Measurements from ENCODE around the gene HDAC4. TPM values are rescaled to one million over a fixed set of nuclear protein-coding genes. Genes with fewer than 3 reads are reported as not detected.

Gene HDAC4
- total RNA-seq, 2 experiments from 2014 or later: 32.0 to 35.6 TPM

DNA sequence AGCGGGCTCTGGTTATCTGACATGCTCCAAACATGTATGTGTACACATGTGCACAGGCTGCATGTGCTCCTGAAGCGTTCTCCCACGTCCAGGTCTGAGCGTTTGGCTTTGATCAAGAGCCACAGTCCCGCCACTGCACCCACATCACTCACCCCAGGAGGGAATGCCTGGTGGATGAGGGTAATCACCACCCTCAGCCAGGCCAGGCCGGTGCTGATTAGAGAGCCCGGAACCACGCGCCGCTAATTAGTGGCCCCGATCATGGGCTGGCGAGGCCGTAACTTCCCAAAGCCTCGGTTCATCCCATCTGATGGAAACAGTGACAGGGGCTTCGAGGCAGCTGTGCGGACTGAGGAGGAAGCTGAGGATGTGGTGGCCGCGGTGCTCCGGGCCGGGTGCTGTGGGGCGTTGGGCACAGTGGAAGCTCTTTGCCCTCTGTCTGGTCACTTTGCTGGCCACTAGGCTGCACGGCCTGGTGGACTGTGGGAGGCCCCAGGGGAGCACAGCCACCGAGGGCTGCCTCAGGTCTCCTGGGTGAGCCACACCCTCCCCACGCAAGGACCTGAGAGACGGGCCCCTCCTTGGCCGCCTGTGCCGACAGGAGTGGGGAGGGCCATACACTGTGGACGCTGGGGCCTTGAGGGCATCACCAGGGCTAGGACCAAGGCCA lies 333.5 kb downstream of the HDAC4 start:
- intact Hi-C loops (cut with micrococcal nuclease): no loop called here
- CTCF ChIA-PET: no interaction called here
- H3K36me3 Mint-ChIP-seq (ENCODE audit: low read depth): peaks cover 7% of the 10 kb centered on the region

DNA sequence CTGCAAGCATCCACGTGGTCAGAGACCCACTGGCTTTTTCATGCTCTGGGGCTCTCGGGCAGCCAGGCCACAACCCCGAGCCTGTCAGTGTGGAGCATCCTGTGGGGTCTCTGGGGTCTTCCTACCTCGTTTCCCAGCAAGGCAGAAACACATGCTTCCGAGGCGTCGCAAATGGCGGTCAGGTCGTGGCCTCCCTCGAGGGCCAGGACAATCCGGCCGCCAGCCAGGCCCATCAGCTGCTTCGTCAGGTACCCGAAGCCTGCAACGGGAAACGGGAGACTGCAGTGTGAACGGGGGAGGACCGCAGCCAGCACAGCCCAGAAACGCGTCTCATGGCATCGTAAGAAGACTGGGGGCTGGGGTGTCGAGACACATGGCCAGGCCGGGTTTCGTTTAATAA lies 334.2 kb downstream of the HDAC4 start:
- intact Hi-C loops (cut with micrococcal nuclease): no loop called here
- no peak for DNase-seq
- no peak overlapping the region for H3K27ac Mint-ChIP-seq
- H3K27me3 Mint-ChIP-seq (ENCODE audit: low read depth): no peaks in the 10 kb centered on the region
- H3K9me3 Mint-ChIP-seq: no peaks in the 10 kb centered on the region
- no peak overlapping the region for H3K4me3 Mint-ChIP-seq
- CTCF ChIA-PET: no interaction called here
- H3K36me3 Mint-ChIP-seq (ENCODE audit: low read depth): peaks cover 2% of the 10 kb centered on the region
- H3K4me1 Mint-ChIP-seq (ENCODE audit: low read depth): peaks cover 2% of the 10 kb centered on the region

More for the DNA sequence above, 333.5 kb downstream of the HDAC4 start:
- Mint-ChIP-seq H3K27ac (no peak overlapping the region), H3K9me3 (no peaks in the 10 kb centered on the region), H3K4me1 (ENCODE audit: low read depth) (peaks cover 2% of the 10 kb centered on the region), H3K27me3 (ENCODE audit: low read depth) (no peaks in the 10 kb centered on the region), H3K4me3 (no peak overlapping the region)
- no peak for DNase-seq

DNA sequence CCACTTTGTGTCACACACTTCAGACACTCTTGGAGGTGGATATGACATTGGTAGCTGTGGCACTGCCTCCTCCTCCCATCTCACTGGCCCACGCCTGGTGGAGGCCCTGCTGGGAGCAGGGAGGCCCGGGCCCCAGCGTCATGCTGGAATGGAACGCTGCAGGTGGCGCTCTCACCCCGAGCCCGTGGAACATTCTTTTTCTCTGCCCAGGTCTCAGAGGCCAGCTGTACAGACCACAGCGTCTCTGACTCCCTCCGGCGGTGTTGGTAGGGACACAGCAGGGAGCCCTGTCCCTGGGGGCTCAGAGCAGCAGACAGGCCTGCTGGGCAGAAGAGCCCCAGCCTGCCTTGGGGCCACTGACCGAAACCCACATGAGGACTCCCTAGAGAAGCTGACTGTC lies 334.9 kb downstream of the HDAC4 start:
- no peak for DNase-seq
- Mint-ChIP-seq H3K27ac (no peak overlapping the region), H3K36me3 (ENCODE audit: low read depth) (peaks cover 7% of the 10 kb centered on the region), H3K4me3 (no peak overlapping the region), H3K27me3 (ENCODE audit: low read depth) (no peaks in the 10 kb centered on the region), H3K9me3 (no peaks in the 10 kb centered on the region), H3K4me1 (ENCODE audit: low read depth) (peaks cover 2% of the 10 kb centered on the region)
- CTCF ChIA-PET: no interaction called here
- intact Hi-C loops (cut with micrococcal nuclease): no loop called here

DNA sequence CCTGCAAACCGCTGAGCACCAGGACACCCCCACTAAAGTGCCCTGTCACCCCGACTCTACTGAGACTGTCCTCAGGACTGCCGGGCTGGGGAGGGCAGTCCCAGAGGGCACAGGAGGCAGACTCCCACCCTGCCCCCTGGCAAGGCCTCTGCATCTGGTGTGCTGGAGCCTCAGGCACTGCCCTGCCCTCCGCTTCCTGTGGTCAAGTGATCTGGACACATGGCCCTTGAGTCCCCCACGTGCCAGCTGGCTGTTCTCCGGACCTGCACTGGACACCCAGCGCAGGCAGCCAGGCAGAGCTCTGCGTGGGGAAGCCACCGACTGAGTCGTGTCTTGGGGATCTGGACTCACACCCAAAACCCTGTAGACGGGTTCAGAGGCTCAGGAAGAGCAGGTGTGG lies 335.3 kb downstream of the HDAC4 start:
- intact Hi-C loops (cut with micrococcal nuclease): no loop called here
- no peaks in the 10 kb centered on the region for H3K27me3 Mint-ChIP-seq (ENCODE audit: low read depth)
- peaks cover 9% of the 10 kb centered on the region for H3K36me3 Mint-ChIP-seq (ENCODE audit: low read depth)
- H3K9me3 Mint-ChIP-seq: no peaks in the 10 kb centered on the region
- H3K4me3 Mint-ChIP-seq: no peak overlapping the region
- CTCF ChIA-PET: no interaction called here
- peaks cover 2% of the 10 kb centered on the region for H3K4me1 Mint-ChIP-seq (ENCODE audit: low read depth)
- no peak for DNase-seq
- no peak overlapping the region for H3K27ac Mint-ChIP-seq

DNA sequence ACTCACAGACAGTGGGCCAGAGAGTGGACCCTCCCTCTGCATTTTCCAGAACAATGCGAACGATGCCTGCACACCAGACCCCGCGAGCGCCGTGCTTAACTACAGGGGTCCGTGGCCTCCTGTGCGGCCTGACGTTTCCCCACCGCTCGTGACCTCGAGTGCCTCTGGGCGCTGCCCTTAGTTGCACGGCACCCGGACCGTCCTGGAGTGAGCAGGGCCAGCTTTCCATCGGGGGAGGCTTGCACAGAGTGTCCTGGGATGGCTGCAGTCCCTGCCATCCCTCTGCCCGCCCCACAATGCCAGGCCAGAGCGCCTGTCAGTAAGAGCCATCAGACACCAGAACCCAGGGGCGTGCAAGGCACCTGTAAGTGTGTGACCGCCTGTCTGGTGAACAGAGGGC lies 335.9 kb downstream of the HDAC4 start:
- H3K27me3 Mint-ChIP-seq (ENCODE audit: low read depth): no peaks in the 10 kb centered on the region
- peaks cover 13% of the 10 kb centered on the region for H3K36me3 Mint-ChIP-seq (ENCODE audit: low read depth)
- no peaks in the 10 kb centered on the region for H3K9me3 Mint-ChIP-seq
- intact Hi-C loops (cut with micrococcal nuclease): no loop called here
- peaks cover under 1% of the 10 kb centered on the region for H3K4me1 Mint-ChIP-seq (ENCODE audit: low read depth)
- no peak for DNase-seq
- no peak overlapping the region for H3K4me3 Mint-ChIP-seq
- H3K27ac Mint-ChIP-seq: no peak overlapping the region
- CTCF ChIA-PET: no interaction called here

DNA sequence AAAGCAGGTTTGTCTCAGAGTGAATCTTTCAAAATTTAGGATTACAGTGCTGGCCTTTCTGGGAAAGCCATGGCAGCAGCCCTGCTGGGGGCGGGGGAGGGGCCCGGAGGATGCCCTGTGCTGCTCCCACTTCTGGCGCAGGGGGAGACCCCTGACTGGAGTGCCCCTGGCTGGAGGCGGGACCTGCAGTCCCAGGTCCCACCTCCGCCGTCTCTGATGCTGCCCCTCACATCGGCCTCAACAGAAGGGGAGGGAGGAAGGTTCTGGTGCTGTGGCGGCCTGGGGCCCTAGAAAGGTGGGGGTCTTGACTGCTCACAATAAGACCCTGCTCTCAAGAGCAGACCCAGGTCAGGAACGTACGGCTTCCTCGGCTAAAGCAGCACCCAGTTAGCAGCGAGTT lies 336.6 kb downstream of the HDAC4 start:
- no peaks in the 10 kb centered on the region for H3K4me1 Mint-ChIP-seq (ENCODE audit: low read depth)
- intact Hi-C loops (cut with micrococcal nuclease): no loop called here
- no peaks in the 10 kb centered on the region for H3K27me3 Mint-ChIP-seq (ENCODE audit: low read depth)
- DNase-seq: no peak
- CTCF ChIA-PET: no interaction called here
- H3K27ac Mint-ChIP-seq: no peak overlapping the region
- H3K4me3 Mint-ChIP-seq: no peak overlapping the region
- peaks cover 13% of the 10 kb centered on the region for H3K36me3 Mint-ChIP-seq (ENCODE audit: low read depth)
- H3K9me3 Mint-ChIP-seq: peaks cover 1% of the 10 kb centered on the region

DNA sequence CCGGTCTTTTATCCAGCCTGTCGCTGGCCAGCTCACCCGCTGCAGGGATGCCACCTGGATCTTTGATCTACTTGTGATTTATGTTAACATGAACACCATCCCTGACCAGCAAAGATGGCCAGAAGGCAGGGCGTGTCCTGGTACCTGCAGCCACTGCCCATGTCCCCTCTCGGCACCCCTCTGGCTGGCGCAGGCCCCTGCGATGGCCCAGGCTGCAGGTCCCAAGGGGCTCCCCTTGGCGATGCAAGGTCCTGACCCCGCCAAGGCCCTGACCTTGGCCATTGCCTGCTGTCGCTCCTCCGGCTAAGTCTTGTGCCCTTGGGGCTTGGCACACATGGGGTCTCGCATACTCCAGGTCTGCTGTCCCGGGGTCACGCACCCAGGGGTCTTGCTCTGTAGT lies 338.1 kb downstream of the HDAC4 start:
- Mint-ChIP-seq H3K4me1 (ENCODE audit: low read depth) (no peaks in the 10 kb centered on the region), H3K27ac (no peak overlapping the region), H3K27me3 (ENCODE audit: low read depth) (no peaks in the 10 kb centered on the region), H3K36me3 (ENCODE audit: low read depth) (peaks cover 13% of the 10 kb centered on the region), H3K9me3 (peaks cover 2% of the 10 kb centered on the region), H3K4me3 (no peak overlapping the region)
- no peak for DNase-seq
- intact Hi-C loops (cut with micrococcal nuclease): no loop called here
- CTCF ChIA-PET: interaction anchor here (0.6 kb wide), 1 partner anchor 835 kb away, joined by 3 read pairs; no protein-coding TSS in a partner anchor

DNA sequence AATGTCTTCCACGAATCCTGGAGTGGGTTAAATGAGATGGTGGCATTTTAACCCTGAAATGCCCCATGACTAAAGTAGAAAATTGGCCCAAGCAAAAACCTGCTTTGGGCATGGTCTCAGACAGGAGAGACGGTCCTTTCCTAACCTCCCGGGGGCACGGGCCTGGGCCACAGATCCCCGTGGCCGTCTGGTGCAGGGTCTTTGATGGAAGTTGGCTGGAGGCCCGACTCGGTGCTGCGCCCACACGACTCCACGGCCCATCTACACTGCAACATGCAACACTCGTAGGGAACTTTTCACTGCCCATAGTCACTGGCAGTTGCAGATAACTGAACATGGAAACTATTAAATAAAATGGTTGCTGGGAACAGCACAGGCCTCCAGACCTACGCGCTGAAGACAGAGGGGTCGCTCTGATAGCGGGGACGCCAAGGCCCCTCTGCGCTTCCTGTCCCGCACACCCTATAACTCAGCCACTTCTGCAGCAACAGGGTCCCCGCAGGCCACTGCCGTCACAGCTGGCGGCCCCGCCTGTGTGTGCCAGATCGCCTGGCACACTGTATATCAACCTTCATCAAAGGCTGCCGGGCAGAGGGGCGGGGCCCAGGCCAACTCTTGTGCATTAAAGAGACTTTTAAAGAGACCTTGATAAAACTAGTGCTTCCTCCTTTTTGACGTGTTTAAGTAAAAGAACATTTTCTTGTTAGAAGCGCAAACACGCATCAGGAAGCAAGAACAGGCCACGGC lies 338.8 kb downstream of the HDAC4 start:
- CTCF ChIA-PET: interaction anchor here (0.6 kb wide), 1 partner anchor 836 kb away, joined by 3 read pairs; no protein-coding TSS in a partner anchor
- H3K27ac Mint-ChIP-seq: no peak overlapping the region
- peaks cover 13% of the 10 kb centered on the region for H3K36me3 Mint-ChIP-seq (ENCODE audit: low read depth)
- H3K9me3 Mint-ChIP-seq: peaks cover 2% of the 10 kb centered on the region
- H3K27me3 Mint-ChIP-seq (ENCODE audit: low read depth): no peaks in the 10 kb centered on the region
- no peak for DNase-seq
- H3K4me1 Mint-ChIP-seq (ENCODE audit: low read depth): no peaks in the 10 kb centered on the region
- intact Hi-C loops (cut with micrococcal nuclease): no loop called here
- no peak overlapping the region for H3K4me3 Mint-ChIP-seq

DNA sequence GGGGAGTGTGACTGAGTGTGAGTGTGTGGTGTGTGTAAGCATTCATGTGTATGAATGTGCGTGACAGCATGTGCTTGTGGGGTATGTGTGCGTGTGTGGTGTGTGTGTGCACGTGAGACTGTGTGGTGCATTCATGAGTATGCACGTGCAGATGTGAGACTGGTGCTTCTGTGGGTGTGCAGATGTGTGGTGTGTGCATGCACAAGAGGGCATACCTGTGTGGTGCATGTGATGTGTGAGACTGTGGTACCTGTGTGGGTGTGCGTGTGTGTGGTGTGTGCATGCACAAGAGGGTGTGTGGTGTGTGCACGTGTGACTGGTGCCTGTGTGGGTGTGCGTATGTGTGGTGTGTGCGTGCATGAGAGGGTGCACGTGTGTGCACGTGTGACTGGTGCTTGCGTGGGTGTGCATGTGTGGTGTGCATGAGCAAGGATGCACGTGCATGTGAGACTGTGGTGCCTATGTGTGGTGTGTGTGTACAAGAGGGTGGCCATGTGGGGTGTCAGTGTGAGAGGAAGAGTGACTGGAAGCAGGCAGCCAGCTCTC lies 339.6 kb downstream of the HDAC4 start:
- Mint-ChIP-seq H3K4me1 (ENCODE audit: low read depth) (no peaks in the 10 kb centered on the region), H3K9me3 (peaks cover 2% of the 10 kb centered on the region), H3K36me3 (ENCODE audit: low read depth) (peaks cover 13% of the 10 kb centered on the region), H3K27me3 (ENCODE audit: low read depth) (no peaks in the 10 kb centered on the region), H3K4me3 (no peak overlapping the region), H3K27ac (no peak overlapping the region)
- no peak for DNase-seq
- CTCF ChIA-PET: no interaction called here
- intact Hi-C loops (cut with micrococcal nuclease): no loop called here

DNA sequence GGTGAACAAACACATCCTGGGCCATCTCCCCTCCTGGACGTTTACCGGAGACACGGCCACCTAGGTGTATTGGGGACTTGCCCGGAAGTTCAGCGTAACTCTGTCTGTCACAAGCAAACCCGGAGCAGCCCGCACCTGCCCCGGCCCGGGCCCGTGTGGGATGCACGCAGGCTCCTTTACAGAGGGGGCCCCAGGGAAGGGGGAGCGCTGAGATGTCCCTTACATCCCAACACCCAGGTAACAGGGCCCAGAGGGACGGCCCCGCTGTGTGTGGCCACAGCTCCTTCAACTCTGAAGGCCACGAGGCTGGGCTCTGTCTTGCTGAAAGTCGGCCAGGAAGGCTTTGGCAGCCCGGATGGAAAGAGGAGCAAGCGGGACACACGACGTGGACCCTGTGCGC lies 340.1 kb downstream of the HDAC4 start:
- H3K36me3 Mint-ChIP-seq (ENCODE audit: low read depth): peaks cover 13% of the 10 kb centered on the region
- CTCF ChIA-PET: no interaction called here
- H3K4me3 Mint-ChIP-seq: no peak overlapping the region
- no peak for DNase-seq
- H3K27me3 Mint-ChIP-seq (ENCODE audit: low read depth): no peaks in the 10 kb centered on the region
- H3K4me1 Mint-ChIP-seq (ENCODE audit: low read depth): no peaks in the 10 kb centered on the region
- no peak overlapping the region for H3K27ac Mint-ChIP-seq
- intact Hi-C loops (cut with micrococcal nuclease): no loop called here
- H3K9me3 Mint-ChIP-seq: peaks cover 2% of the 10 kb centered on the region

DNA sequence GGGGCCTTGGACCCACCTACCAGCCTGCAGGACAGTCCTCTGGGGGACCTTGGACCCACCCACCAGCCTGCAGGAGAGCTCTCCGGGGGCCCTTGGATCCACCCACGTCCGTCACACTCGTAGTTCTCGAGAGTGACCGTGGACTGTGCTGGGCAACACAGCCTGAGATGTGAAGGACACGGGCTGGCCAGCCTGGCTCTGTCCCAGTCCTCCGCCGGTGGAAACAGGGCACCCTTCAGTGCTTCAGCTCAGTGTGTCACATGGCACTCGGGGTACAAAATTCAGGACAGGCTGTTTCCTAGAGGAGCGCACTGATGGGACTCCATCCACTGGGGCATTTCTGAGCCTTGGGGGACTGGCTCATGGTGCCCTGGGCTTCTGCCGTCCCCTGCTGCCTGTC lies 341.0 kb downstream of the HDAC4 start:
- no peaks in the 10 kb centered on the region for H3K27me3 Mint-ChIP-seq (ENCODE audit: low read depth)
- peaks cover 2% of the 10 kb centered on the region for H3K9me3 Mint-ChIP-seq
- H3K27ac Mint-ChIP-seq: no peak overlapping the region
- no peaks in the 10 kb centered on the region for H3K4me1 Mint-ChIP-seq (ENCODE audit: low read depth)
- DNase-seq: no peak
- peaks cover 13% of the 10 kb centered on the region for H3K36me3 Mint-ChIP-seq (ENCODE audit: low read depth)
- CTCF ChIA-PET: no interaction called here
- no peak overlapping the region for H3K4me3 Mint-ChIP-seq
- intact Hi-C loops (cut with micrococcal nuclease): no loop called here

DNA sequence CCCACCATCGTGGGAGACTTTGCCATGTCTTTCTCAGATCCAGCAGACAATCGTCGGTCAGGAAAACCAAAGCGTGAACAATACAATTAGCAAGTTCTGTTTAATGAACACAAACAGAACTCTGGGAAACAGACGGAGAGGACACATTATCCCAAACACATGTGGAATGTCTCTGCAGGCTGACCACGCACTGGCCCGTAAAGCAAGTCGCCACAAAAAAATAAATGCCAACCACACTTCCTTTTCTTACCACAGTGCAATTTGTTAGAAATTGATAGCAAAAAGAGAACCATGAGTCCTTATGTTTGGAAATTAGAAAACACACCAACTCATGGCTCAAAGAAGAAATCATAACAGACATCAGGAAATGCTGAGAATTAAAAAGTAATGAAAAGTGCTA lies 342.1 kb downstream of the HDAC4 start:
- intact Hi-C loops (cut with micrococcal nuclease): no loop called here
- Mint-ChIP-seq H3K36me3 (ENCODE audit: low read depth) (peaks cover 14% of the 10 kb centered on the region), H3K4me3 (no peak overlapping the region), H3K4me1 (ENCODE audit: low read depth) (no peaks in the 10 kb centered on the region), H3K9me3 (peaks cover 2% of the 10 kb centered on the region), H3K27ac (no peak overlapping the region), H3K27me3 (ENCODE audit: low read depth) (no peaks in the 10 kb centered on the region)
- DNase-seq: no peak
- CTCF ChIA-PET: no interaction called here

DNA sequence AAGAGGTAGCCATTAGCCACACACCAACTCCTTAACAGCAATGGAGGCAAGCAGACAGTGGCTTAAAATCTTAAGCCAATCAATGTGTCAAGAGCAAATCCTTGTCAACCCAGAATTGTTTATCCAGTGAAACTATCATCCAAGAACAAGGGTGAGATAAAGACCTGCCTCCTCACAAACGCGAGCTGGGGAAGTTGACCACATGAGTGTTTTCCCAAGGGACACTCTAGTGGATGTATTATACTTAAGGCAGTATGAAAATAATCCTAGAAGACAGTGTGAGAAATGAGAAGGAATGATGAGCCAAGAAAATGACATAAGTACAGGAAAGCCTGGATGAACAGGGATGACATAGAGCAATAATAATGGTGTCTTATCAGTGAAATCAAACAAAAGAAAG lies 343.3 kb downstream of the HDAC4 start:
- Mint-ChIP-seq H3K36me3 (ENCODE audit: low read depth) (peaks cover 21% of the 10 kb centered on the region), H3K27me3 (ENCODE audit: low read depth) (no peaks in the 10 kb centered on the region), H3K27ac (no peak overlapping the region), H3K4me1 (ENCODE audit: low read depth) (no peaks in the 10 kb centered on the region), H3K4me3 (no peak overlapping the region), H3K9me3 (peaks cover 2% of the 10 kb centered on the region)
- DNase-seq: no peak
- intact Hi-C loops (cut with micrococcal nuclease): no loop called here
- CTCF ChIA-PET: no interaction called here
